HG02610 (cell line): ENCODE data around the gene HS3ST4.
"Not testable (repeated sequence)": the region's sequence is repeated elsewhere in the genome, so short reads cannot be mapped to it uniquely, and the experiment has no call there.

Experiments used
- ATAC-seq: cut with Tn5 transposase; IDR thresholded peaks from one replicate; pipeline ENCODE4 v1.9.1; 2021; ENCODE audit warnings: mild to moderate bottlenecking, moderate library complexity; ENCODE audit not compliant: unreplicated experiment

HS3ST4 gene

GRCh38 chr16:25729188-25729915, 37.6 kb downstream of the HS3ST4 start:
- no peak for ATAC-seq

GRCh38 chr16:25730396-25730795, 38.6 kb downstream of the HS3ST4 start:
- ATAC-seq, result no peak

- ATAC-seq, result no peak
Observed at GRCh38 chr16:25734430-25735385, 42.9 kb downstream of the HS3ST4 start.

- ATAC-seq, result no peak
Observed at GRCh38 chr16:25735645-25736044, 43.9 kb downstream of the HS3ST4 start.

- ATAC-seq, result no peak
Observed at GRCh38 chr16:25747160-25747758, 55.5 kb downstream of the HS3ST4 start.

GRCh38 chr16:25748092-25748654, 56.4 kb downstream of the HS3ST4 start:
- no peak for ATAC-seq

- no peak for ATAC-seq
Observed at GRCh38 chr16:25750488-25751216, 58.9 kb downstream of the HS3ST4 start.

- ATAC-seq, result no peak
Observed at GRCh38 chr16:25751230-25751835, 59.6 kb downstream of the HS3ST4 start.

GRCh38 chr16:25764466-25764865, 72.7 kb downstream of the HS3ST4 start:
- ATAC-seq, result no peak

GRCh38 chr16:25771216-25771615, 79.5 kb downstream of the HS3ST4 start:
- no peak for ATAC-seq

- ATAC-seq, result no peak
Observed at GRCh38 chr16:25771812-25772568, 80.2 kb downstream of the HS3ST4 start.

- not testable (repeated sequence) for ATAC-seq
Observed at GRCh38 chr16:25776214-25776613, 84.5 kb downstream of the HS3ST4 start.

- no peak for ATAC-seq
Observed at GRCh38 chr16:25783226-25783625, 91.5 kb downstream of the HS3ST4 start.

- ATAC-seq, result no peak
Observed at GRCh38 chr16:25785361-25785760, 93.6 kb downstream of the HS3ST4 start.

GRCh38 chr16:25786748-25787147, 95.0 kb downstream of the HS3ST4 start:
- ATAC-seq, result no peak

GRCh38 chr16:25788637-25789036, 96.9 kb downstream of the HS3ST4 start:
- ATAC-seq, result no peak

- ATAC-seq, result no peak
Observed at GRCh38 chr16:25796239-25796638, 104.5 kb downstream of the HS3ST4 start.

GRCh38 chr16:25798065-25798464, 106.3 kb downstream of the HS3ST4 start:
- ATAC-seq, result no peak

- no peak for ATAC-seq
Observed at GRCh38 chr16:25799816-25800215, 108.1 kb downstream of the HS3ST4 start.
